Upper lobe of left lung (tissue), 6 donors: ENCODE data around the gene CSNK2A2. TPM values are rescaled to one million over a fixed set of nuclear protein-coding genes. Genes with fewer than 3 reads are reported as not detected.
A peak's percentile ranks its signal among the peaks of the same experiment; 100 is the strongest.

ENCODE experiments used
- ATAC-seq, 2 donors: fragments of 200-7000 bp; cut with Tn5 transposase; one replicate each; pipeline ENCODE4 v1.9.1; 2022; ENCODE audit warnings: mild to moderate bottlenecking in 2 of 2, moderate library complexity in 2 of 2; ENCODE audit not compliant: low FRiP score in 2 of 2
- DNase-seq, 2 donors: peaks; one replicate each; pipeline ENCODE4 v3.0.0-alpha.2; 2019 to 2020
- H3K27ac ChIP-seq, 4 donors: fragments of 200-600 bp; sonication (generic); one replicate each; pipeline ENCODE4 v1.5.1; 2016 to 2019
- H3K27me3 ChIP-seq, 4 donors: fragments of 200-600 bp; sonication (generic); one replicate each; pipeline ENCODE4 v1.5.1; 2017 to 2019
- H3K36me3 ChIP-seq, 4 donors: fragments of 200-600 bp; sonication (generic); one replicate each; pipeline ENCODE4 v1.5.1; 2016 to 2019
- H3K4me1 ChIP-seq, 4 donors: fragments of 200-600 bp; sonication (generic); one replicate each; pipeline ENCODE4 v1.5.1; 2018 to 2019
- H3K4me3 ChIP-seq, 4 donors: fragments of 200-600 bp; sonication (generic); one replicate each; pipeline ENCODE4 v1.5.1; 2017 to 2019; ENCODE audit warnings: mild to moderate bottlenecking in 2 of 4, moderate library complexity in 1 of 4
- H3K9me3 ChIP-seq, 4 donors: fragments of 200-600 bp; sonication (generic); one replicate each; pipeline ENCODE4 v1.5.1; 2018 to 2019
- CTCF ChIP-seq, 6 experiments: fragments of 450-650 bp in 4 of 6; fragments of 200-600 bp in 2 of 6; sonication (generic) in 2 of 6; IDR thresholded peaks; one replicate each; pipeline ENCODE4 v1.5.1; 2016 to 2019; ENCODE audit warnings: antibody characterized with exemption in 6 of 6
- EP300 ChIP-seq, 4 donors: sonication (generic); formaldehyde crosslinking; IDR thresholded peaks; one replicate each; pipeline ENCODE4 v1.5.1; 2017; ENCODE audit warnings: antibody characterized with exemption in 4 of 4, control low read depth in 2 of 4
- POLR2A ChIP-seq, 4 donors: fragments of 450-650 bp; IDR thresholded peaks; one replicate each; pipeline ENCODE4 v1.5.1; 2016 to 2017; ENCODE audit warnings: antibody characterized with exemption in 4 of 4, mild to moderate bottlenecking in 2 of 4
- POLR2AphosphoS5 ChIP-seq, 2 donors: sonication (generic); formaldehyde crosslinking; IDR thresholded peaks; one replicate each; pipeline ENCODE4 v1.5.1; 2017; ENCODE audit warnings: antibody characterized with exemption in 2 of 2
- WGBS, 2 donors: methylation state at CpG; one replicate each; pipeline ENCODE4 v1.1.5; 2017 to 2018; 5-methylcytosine and 5-hydroxymethylcytosine counted together
- total RNA-seq, 6 donors: library from RNA; depleted of rRNA in 4 of 6; stranded (reverse); fragments of >200 nt in 4 of 6; gene quantifications; one replicate each; pipeline versions ENCODE4 v1.1.0 to v1.2.1, GENCODE V29; 2016 to 2021
- donor health status: DM: no; HTN: no; CAD: no; lungs with moderate emphysema.
- donor health status: DM: no; HTN: yes; CAD: no; lungs with severe emphysema.

CSNK2A2 gene
- total RNA-seq, 6 donors from 2014 or later: 34.7 to 73.9 (median 46.1) TPM

DNA sequence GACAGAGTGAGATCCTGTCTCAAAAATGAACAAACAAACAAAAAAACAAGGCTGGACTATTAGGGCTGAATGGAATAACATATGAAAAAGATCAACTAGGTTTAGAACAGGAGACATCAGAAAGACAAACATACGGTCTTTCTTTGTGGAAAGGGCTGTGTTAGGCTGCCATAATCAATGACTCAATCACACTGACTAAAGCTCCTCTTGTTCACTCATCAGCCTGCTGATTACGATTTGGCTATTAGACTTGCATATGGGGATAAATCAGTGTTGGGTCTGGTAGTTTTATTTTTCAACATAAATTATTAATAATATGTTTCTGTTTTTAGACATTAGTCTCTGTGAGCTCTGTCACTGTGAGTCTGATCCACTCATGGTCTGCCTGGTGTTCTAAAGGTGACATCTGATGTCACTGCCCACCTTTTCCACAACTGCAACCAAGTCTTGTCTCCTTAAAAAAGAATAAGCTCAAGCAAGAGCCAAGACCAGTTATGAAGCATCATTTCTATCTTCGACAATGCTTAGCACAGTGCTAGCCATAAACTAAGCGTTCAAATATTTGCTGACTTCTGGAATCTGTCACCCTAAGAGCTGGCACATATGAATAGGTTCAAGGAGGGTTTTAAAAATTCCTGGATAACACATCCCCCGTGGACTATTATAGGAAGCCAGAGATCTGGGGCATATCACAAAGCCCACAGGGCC, 79.0 kb downstream of the CSNK2A2 start:
- WGBS, 2 donors: 49 to 58% methylated on average over 4 to 5 of the region's 5 CpGs
- no peaks in the 10 kb centered on the region for H3K9me3 ChIP-seq
- no peak overlapping the region for H3K4me3 ChIP-seq
- TF ChIP-seq POLR2AphosphoS5 (IDR thresholded peaks at IDR 0.05) (no peak), EP300 (IDR thresholded peaks at IDR 0.05) (no peak), CTCF (IDR thresholded peaks at IDR 0.05) (no peak), POLR2A (IDR thresholded peaks at IDR 0.05) (no peak)
- peaks cover 42 to 63% (median 57%) of the 10 kb centered on the region in 4 donors for H3K4me1 ChIP-seq
- H3K27ac ChIP-seq: no peak overlapping the region
- ATAC-seq (no peak), DNase-seq (no peak)
- H3K27me3 ChIP-seq: no peaks in the 10 kb centered on the region
- H3K36me3 ChIP-seq: peaks cover 14 to 25% (median 15%) of the 10 kb centered on the region in 4 donors

GRCh38 chr16:58116529-58116928, 81.4 kb downstream of the CSNK2A2 start:
- no peak for TF ChIP-seq EP300 (IDR thresholded peaks at IDR 0.05)
- no peak for TF ChIP-seq CTCF (IDR thresholded peaks at IDR 0.05)
- TF ChIP-seq POLR2A (IDR thresholded peaks at IDR 0.05): no peak
- no peak for TF ChIP-seq POLR2AphosphoS5 (IDR thresholded peaks at IDR 0.05)
- DNase-seq (no peak), ATAC-seq (no peak)
- Histone ChIP-seq H3K9me3 (no peaks in the 10 kb centered on the region), H3K27ac (peak overlapping the region in 2 of 4 donors; percentile 46 to 76), H3K4me3 (no peak overlapping the region), H3K27me3 (no peaks in the 10 kb centered on the region), H3K36me3 (peaks cover 17 to 46% (median 19%) of the 10 kb centered on the region in 4 donors), H3K4me1 (peaks cover 31 to 49% (median 42%) of the 10 kb centered on the region in 4 donors)
- 89 to 92% methylated on average over 6 of the region's 6 CpGs for WGBS, 2 donors

GRCh38 chr16:58116081-58116480, 81.8 kb downstream of the CSNK2A2 start:
- ATAC-seq (no peak), DNase-seq (no peak)
- 50 to 61% methylated on average over 6 of the region's 6 CpGs for WGBS, 2 donors
- TF ChIP-seq POLR2AphosphoS5 (IDR thresholded peaks at IDR 0.05) (no peak), EP300 (IDR thresholded peaks at IDR 0.05) (peak in 1 of 4 donors; percentile 13)
- no peaks in the 10 kb centered on the region for H3K9me3 ChIP-seq
- peak overlapping the region in 2 of 4 donors; percentile 46 to 76 for H3K27ac ChIP-seq
- no peak overlapping the region for H3K4me3 ChIP-seq
- H3K4me1 ChIP-seq: peaks cover 27 to 44% (median 38%) of the 10 kb centered on the region in 4 donors
- H3K27me3 ChIP-seq: no peaks in the 10 kb centered on the region
- H3K36me3 ChIP-seq: peaks cover 17 to 46% (median 19%) of the 10 kb centered on the region in 4 donors

DNA sequence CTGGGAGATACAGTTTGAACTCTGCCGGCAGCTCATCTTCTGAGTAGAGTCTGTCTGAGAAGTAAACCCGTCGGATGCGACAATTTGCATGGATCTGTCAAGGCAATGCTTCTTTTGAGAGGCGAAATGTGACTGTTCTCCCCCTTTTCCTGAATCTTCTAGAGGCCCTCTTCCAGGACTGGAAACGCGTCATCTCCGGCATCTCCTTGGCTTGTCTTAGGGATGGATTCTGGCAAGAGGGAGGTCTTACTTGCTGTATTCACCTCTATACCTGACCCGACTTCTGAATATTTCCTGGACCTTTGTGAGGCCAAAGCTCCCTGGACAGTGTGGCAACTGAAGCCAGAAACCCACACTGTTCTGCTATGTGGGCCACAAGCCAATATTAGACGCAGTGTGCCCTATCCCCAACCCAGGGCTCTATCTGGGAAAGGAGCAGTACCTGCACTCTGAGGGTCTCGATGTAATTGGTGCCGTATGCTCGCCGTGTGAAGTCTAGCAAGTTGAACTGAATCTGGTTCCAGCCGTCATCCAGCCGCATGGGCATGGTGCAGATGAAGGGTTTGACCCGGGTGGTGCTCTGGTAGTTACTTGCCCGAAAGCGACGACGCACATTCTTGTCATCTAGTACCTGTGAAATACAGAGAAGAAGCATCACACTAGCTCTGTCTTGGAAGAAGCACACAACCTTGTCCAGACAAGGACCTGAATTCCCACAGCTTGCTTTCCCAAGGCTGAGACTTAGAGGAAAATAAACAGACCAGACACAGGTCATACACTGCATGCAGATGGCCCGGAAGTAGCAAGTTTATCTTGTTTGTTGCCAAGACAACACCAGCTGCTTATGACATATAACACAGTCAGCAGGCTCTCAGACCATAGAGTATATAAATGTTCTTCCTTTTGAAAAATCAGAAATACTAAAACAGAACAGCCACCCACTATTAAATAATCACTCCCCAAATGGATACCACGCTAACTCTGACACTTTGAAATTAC, 82.8 kb downstream of the CSNK2A2 start:
- TF ChIP-seq POLR2AphosphoS5 (IDR thresholded peaks at IDR 0.05): peak; percentile 9 to 17
- peak in 1 of 4 donors; percentile 47 for TF ChIP-seq EP300 (IDR thresholded peaks at IDR 0.05)
- no peak for TF ChIP-seq CTCF (IDR thresholded peaks at IDR 0.05)
- Histone ChIP-seq H3K27ac (peak overlapping the region; percentile 22 to 76 (median 60)), H3K27me3 (no peaks in the 10 kb centered on the region), H3K36me3 (peaks cover 17 to 46% (median 19%) of the 10 kb centered on the region in 4 donors), H3K9me3 (no peaks in the 10 kb centered on the region), H3K4me3 (no peak overlapping the region), H3K4me1 (peaks cover 17 to 37% (median 30%) of the 10 kb centered on the region in 4 donors)
- DNase-seq: no peak
- WGBS, 2 donors: 60 to 70% methylated on average over 18 to 23 of the region's 23 CpGs
- ATAC-seq: no peak

DNA sequence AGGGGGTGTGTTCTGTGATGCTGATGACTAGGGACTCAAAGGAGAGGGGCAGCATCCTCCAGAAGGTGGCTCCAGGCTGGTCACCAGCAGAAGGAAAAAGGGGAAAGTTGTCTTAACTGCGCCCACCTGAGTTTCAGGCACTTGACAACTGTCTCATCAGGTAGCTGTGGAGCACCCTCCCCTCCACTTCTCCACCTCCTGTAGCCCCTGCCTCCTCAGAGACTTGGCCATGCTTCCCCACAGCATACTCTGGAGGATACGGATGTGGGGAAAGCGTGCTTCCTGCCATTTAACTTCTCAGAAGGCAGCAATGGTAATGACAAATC, 86.6 kb downstream of the CSNK2A2 start:
- Histone ChIP-seq H3K27me3 (no peaks in the 10 kb centered on the region), H3K27ac (no peak overlapping the region), H3K4me1 (peaks cover 4 to 8% (median 4%) of the 10 kb centered on the region in 4 donors), H3K36me3 (peaks cover 15 to 44% (median 19%) of the 10 kb centered on the region in 4 donors), H3K4me3 (no peak overlapping the region), H3K9me3 (no peaks in the 10 kb centered on the region)
- no peak for TF ChIP-seq CTCF (IDR thresholded peaks at IDR 0.05)
- TF ChIP-seq EP300 (IDR thresholded peaks at IDR 0.05): no peak
- ATAC-seq (no peak), DNase-seq (no peak)
- 73 to 76% methylated on average over 3 of the region's 3 CpGs for WGBS, 2 donors
